ENCODE results near the gene PLCL1. TPM values are rescaled to one million over a fixed set of nuclear protein-coding genes. Genes with fewer than 3 reads are reported as not detected.

PLCL1 gene
- total RNA-seq, 2 donors from 2014 or later = 0.04 to 0.11 TPM

DNA sequence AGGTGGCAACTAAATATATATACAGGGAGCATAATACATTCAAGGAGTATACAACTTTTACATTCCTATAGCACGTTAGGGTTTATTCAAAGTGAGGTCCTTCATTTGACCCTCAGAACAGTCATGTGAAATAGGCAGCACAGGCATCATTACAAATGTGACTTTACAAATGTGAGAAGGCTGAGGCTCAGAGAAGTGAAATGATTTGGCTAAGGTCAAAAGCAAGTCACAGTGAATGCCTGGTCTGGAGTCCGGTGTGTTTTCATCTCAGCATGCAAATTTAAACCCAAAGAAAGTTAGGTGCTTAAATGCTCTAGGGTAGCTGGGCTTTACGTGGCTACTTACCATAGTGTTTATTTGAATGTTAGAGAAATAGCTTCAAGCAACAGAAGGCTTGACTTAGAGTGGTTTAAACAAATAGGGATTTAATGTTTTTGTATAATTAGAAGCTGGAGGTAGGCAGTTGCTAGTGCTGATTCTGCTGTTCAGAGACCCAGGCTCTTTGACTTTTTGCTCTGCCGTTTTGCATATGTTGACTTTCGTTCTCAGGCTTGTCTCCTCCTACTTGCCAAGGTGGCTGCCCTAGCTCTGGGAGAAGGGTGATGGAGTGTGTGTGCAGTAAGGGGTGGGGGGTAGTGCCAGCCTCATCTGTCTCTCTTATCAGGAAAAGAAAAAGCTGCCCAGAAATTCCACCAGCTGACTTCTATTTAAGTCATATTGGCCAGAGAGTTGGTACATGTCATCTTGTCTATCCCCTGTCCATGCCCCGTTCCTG, 89.2 kb downstream of the PLCL1 start:
- Histone ChIP-seq H3K36me3 (ENCODE audit: control insufficient read depth, insufficient read depth, low read length) (no peaks in the 10 kb centered on the region), H3K4me1 (ENCODE audit: control insufficient read depth, insufficient read depth, low read length) (no peaks in the 10 kb centered on the region), H3K4me3 (ENCODE audit: low read length) (no peak overlapping the region), H3K9me3 (ENCODE audit: control insufficient read depth, low read length) (no peaks in the 10 kb centered on the region), H3K27me3 (ENCODE audit: control insufficient read depth, insufficient read depth, low read length, poor library complexity, severe bottlenecking) (no peaks in the 10 kb centered on the region), H3K9ac (ENCODE audit: extremely low read depth, low read length, poor library complexity, severe bottlenecking) (no peak overlapping the region), H3K27ac (ENCODE audit: low read depth, low read length) (no peak overlapping the region)
- 83 to 100% methylated on average over 1 to 6 of the region's 6 CpGs for WGBS, 2 experiments (ENCODE audit: insufficient coverage in 1 of 2, insufficient read length in 1 of 2)
- no peaks in the 10 kb centered on the region for H3K27me3 Mint-ChIP-seq (ENCODE audit: insufficient read depth)
- H3K9me3 Mint-ChIP-seq = no peaks in the 10 kb centered on the region
- DNase-seq = no peak
- peaks cover 37% of the 10 kb centered on the region for H3K4me1 Mint-ChIP-seq
- TF ChIP-seq, protein P1, sequence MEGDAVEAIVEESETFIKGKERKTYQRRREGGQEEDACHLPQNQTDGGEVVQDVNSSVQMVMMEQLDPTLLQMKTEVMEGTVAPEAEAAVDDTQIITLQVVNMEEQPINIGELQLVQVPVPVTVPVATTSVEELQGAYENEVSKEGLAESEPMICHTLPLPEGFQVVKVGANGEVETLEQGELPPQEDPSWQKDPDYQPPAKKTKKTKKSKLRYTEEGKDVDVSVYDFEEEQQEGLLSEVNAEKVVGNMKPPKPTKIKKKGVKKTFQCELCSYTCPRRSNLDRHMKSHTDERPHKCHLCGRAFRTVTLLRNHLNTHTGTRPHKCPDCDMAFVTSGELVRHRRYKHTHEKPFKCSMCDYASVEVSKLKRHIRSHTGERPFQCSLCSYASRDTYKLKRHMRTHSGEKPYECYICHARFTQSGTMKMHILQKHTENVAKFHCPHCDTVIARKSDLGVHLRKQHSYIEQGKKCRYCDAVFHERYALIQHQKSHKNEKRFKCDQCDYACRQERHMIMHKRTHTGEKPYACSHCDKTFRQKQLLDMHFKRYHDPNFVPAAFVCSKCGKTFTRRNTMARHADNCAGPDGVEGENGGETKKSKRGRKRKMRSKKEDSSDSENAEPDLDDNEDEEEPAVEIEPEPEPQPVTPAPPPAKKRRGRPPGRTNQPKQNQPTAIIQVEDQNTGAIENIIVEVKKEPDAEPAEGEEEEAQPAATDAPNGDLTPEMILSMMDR (conservative IDR thresholded peaks at IDR 0.05) = no peak
- no peak overlapping the region for H3K4me3 Mint-ChIP-seq
- H3K27ac Mint-ChIP-seq = no peak overlapping the region
- H3K36me3 Mint-ChIP-seq (ENCODE audit: low read depth) = no peaks in the 10 kb centered on the region

DNA sequence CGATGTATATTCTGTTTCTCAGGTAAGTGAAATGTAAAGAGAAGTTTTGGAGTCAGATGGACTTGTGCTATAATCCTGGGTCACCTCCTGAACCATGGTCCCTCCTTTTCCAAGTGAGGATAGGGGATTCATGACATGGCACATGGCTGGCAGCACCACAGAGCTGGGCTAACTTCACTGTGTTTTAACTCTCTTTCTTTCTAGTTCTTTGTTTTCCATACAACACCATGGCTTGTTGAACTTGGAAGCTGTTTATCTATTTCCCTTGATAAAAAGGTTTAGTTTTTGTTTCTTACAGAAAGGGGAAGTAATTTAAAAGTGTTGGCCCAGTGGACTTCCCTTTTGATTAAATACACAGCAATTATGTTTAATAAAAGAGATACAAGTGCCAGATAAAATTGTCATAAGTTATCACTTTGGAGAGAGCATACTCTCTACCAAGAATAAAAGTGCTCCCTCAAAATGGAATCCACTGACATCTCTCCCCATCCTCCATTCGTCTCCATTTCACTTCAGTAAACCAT, 90.4 kb downstream of the PLCL1 start:
- no peak overlapping the region for H3K27ac Mint-ChIP-seq
- Histone ChIP-seq H3K4me3 (ENCODE audit: low read length) (no peak overlapping the region), H3K4me1 (ENCODE audit: control insufficient read depth, insufficient read depth, low read length) (no peaks in the 10 kb centered on the region), H3K9me3 (ENCODE audit: control insufficient read depth, low read length) (no peaks in the 10 kb centered on the region), H3K27ac (ENCODE audit: low read depth, low read length) (no peak overlapping the region), H3K27me3 (ENCODE audit: control insufficient read depth, insufficient read depth, low read length, poor library complexity, severe bottlenecking) (no peaks in the 10 kb centered on the region), H3K9ac (ENCODE audit: extremely low read depth, low read length, poor library complexity, severe bottlenecking) (no peak overlapping the region), H3K36me3 (ENCODE audit: control insufficient read depth, insufficient read depth, low read length) (no peaks in the 10 kb centered on the region)
- WGBS, 2 experiments (ENCODE audit: insufficient coverage in 1 of 2, insufficient read length in 1 of 2) = 39% methylated on average over 2 of the region's 2 CpGs; no CpG with 5 or more reads in 1 of the 2 experiments
- peaks cover 33% of the 10 kb centered on the region for H3K4me1 Mint-ChIP-seq
- no peaks in the 10 kb centered on the region for H3K9me3 Mint-ChIP-seq
- TF ChIP-seq, protein P1 (conservative IDR thresholded peaks at IDR 0.05) = no peak
- no peak overlapping the region for H3K4me3 Mint-ChIP-seq
- no peak for DNase-seq
- no peaks in the 10 kb centered on the region for H3K36me3 Mint-ChIP-seq (ENCODE audit: low read depth)
- no peaks in the 10 kb centered on the region for H3K27me3 Mint-ChIP-seq (ENCODE audit: insufficient read depth)

DNA sequence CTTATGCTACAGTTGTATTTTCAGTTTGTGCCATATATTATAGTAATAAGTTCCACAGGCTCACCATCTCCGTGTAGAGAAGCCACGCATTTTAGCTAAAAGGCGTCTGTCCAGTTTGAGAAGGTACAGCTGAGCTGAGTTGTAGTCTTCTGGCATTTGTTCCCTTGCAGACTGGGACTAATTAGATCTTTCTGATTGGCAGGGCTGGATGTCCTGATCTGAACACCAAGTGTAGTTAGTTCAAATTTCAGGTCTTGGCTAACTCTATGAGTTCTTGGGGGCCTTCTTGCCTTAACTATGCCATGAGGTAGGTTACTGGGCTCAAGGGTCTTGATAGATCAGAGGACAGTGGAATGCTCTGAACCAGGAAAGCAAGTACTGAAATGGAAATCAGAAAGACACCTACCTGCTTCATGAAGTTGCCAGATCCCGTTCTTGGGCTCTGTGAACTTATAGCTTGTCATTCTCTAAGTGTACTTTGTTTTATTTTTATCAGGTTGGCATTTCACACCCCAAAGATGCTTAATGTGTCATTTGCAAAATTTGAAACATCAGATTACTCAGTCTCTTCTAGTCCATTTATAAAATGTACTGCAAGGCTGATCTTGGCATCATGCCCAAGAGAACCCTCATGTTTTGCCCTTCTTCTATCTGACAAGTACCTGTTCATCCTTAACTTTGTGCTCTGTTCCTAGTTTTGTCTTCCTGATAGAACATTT, 93.7 kb downstream of the PLCL1 start:
- TF ChIP-seq, protein P1 (conservative IDR thresholded peaks at IDR 0.05) = no peak
- H3K4me3 ChIP-seq (ENCODE audit: low read length) = no peak overlapping the region
- peaks cover 17% of the 10 kb centered on the region for H3K4me1 Mint-ChIP-seq

More for the DNA sequence above, 93.7 kb downstream of the PLCL1 start:
- DNase-seq = no peak
- no peaks in the 10 kb centered on the region for H3K36me3 ChIP-seq (ENCODE audit: control insufficient read depth, insufficient read depth, low read length)
- Mint-ChIP-seq H3K4me3 (no peak overlapping the region), H3K27me3 (ENCODE audit: insufficient read depth) (no peaks in the 10 kb centered on the region), H3K27ac (no peak overlapping the region), H3K9me3 (no peaks in the 10 kb centered on the region), H3K36me3 (ENCODE audit: low read depth) (no peaks in the 10 kb centered on the region)
- no peak overlapping the region for H3K27ac ChIP-seq (ENCODE audit: low read depth, low read length)
- WGBS, 2 experiments (ENCODE audit: insufficient coverage in 1 of 2, insufficient read length in 1 of 2) = 95 to 100% methylated on average over 3 to 4 of the region's 4 CpGs
- H3K4me1 ChIP-seq (ENCODE audit: control insufficient read depth, insufficient read depth, low read length) = no peaks in the 10 kb centered on the region
- no peaks in the 10 kb centered on the region for H3K9me3 ChIP-seq (ENCODE audit: control insufficient read depth, low read length)
- H3K9ac ChIP-seq (ENCODE audit: extremely low read depth, low read length, poor library complexity, severe bottlenecking) = no peak overlapping the region
- H3K27me3 ChIP-seq (ENCODE audit: control insufficient read depth, insufficient read depth, low read length, poor library complexity, severe bottlenecking) = no peaks in the 10 kb centered on the region

Data from endodermal cell (in vitro differentiated cells).